Epidermal melanocyte (primary cell): Measurements from ENCODE around the gene POC1B.

Experiments used
- DNase-seq: peaks from one replicate; pipeline ENCODE4 v3.0.0; 2011; ENCODE audit warnings: low spot score; ENCODE audit not compliant: insufficient read length

Gene POC1B

GRCh38 chr12:89539426-89540223, 13.8 kb upstream of the POC1B start:
- DNase-seq, result no peak

GRCh38 chr12:89538897-89539296, 13.1 kb upstream of the POC1B start:
- DNase-seq, result no peak

- DNase-seq, result no peak
Observed at GRCh38 chr12:89537389-89537788, 11.5 kb upstream of the POC1B start.

- peak; percentile 33 for DNase-seq
Observed at GRCh38 chr12:89529738-89530137, 3.9 kb upstream of the POC1B start.

GRCh38 chr12:89528434-89528833, 2.6 kb upstream of the POC1B start:
- no peak for DNase-seq

- no peak for DNase-seq
Observed at GRCh38 chr12:89525305-89525823, 483 bp downstream of the POC1B start.

- peak; percentile 92 for DNase-seq
Observed at GRCh38 chr12:89524541-89525304, 1.1 kb downstream of the POC1B start, which contains the start of gene GALNT4. Gene GALNT4, minus strand, starts transcription at chr12:89524796. Its CDS starts 247 bp downstream, at chr12:89524549.

- no peak for DNase-seq
Observed at GRCh38 chr12:89523843-89524540, 1.9 kb downstream of the POC1B start.

- DNase-seq, result no peak
Observed at GRCh38 chr12:89523393-89523792, 2.5 kb downstream of the POC1B start.

GRCh38 chr12:89521364-89522223, 4.3 kb downstream of the POC1B start:
- no peak for DNase-seq

GRCh38 chr12:89517720-89518119, 8.1 kb downstream of the POC1B start:
- no peak for DNase-seq

- no peak for DNase-seq
Observed at GRCh38 chr12:89516633-89517032, 9.2 kb downstream of the POC1B start.

- DNase-seq, result no peak
Observed at GRCh38 chr12:89514751-89515150, 11.1 kb downstream of the POC1B start.

GRCh38 chr12:89513544-89513943, 12.3 kb downstream of the POC1B start:
- no peak for DNase-seq

GRCh38 chr12:89507015-89507824, 18.6 kb downstream of the POC1B start:
- no peak for DNase-seq

GRCh38 chr12:89506050-89506449, 19.8 kb downstream of the POC1B start:
- no peak for DNase-seq

- no peak for DNase-seq
Observed at GRCh38 chr12:89504560-89505346, 21.1 kb downstream of the POC1B start.

- no peak for DNase-seq
Observed at GRCh38 chr12:89501793-89502192, 24.1 kb downstream of the POC1B start.

GRCh38 chr12:89499857-89500256, 26.0 kb downstream of the POC1B start:
- DNase-seq, result no peak
